ENCODE measurements around the gene CPA2. TPM values are rescaled to one million over a fixed set of nuclear protein-coding genes. Genes with fewer than 3 reads are reported as not detected.
"Not testable (repeated sequence)": the region's sequence is repeated elsewhere in the genome, so short reads cannot be mapped to it uniquely, and the experiment has no call there.

CPA2 gene
- total and polyA plus RNA-seq, 2 experiments from 2014 or later: 0.39 to 0.71 TPM

DNA sequence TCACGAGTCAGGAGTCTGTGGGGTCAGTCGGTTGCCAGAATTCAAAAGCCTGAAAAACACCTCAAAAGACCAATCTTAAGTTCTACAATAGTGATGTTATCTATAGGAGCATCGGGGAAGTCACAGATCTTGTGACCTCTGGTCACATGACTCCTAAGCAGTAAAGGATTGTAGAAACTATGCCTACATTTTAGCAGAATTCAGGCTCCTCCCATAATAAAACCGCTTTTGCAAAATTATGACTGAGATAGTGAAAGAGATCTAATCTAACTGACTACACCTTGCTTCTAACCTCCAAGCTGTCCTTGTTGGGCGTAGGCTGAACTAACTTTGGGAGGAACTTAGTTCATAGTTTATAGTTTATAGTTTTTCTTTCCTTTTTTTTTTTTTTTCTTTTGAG is 42.5 kb upstream of the CPA2 start:
- Histone ChIP-seq H3K27ac (no peak overlapping the region), H3K36me3 (no peaks in the 10 kb centered on the region), H3K4me1 (ENCODE audit: low read depth) (peaks cover 18% of the 10 kb centered on the region), H3K4me3 (no peak overlapping the region), H3K9me3 (ENCODE audit: low read depth) (no peaks in the 10 kb centered on the region), H3K27me3 (peaks cover 12% of the 10 kb centered on the region)
- TF ChIP-seq, protein P1, sequence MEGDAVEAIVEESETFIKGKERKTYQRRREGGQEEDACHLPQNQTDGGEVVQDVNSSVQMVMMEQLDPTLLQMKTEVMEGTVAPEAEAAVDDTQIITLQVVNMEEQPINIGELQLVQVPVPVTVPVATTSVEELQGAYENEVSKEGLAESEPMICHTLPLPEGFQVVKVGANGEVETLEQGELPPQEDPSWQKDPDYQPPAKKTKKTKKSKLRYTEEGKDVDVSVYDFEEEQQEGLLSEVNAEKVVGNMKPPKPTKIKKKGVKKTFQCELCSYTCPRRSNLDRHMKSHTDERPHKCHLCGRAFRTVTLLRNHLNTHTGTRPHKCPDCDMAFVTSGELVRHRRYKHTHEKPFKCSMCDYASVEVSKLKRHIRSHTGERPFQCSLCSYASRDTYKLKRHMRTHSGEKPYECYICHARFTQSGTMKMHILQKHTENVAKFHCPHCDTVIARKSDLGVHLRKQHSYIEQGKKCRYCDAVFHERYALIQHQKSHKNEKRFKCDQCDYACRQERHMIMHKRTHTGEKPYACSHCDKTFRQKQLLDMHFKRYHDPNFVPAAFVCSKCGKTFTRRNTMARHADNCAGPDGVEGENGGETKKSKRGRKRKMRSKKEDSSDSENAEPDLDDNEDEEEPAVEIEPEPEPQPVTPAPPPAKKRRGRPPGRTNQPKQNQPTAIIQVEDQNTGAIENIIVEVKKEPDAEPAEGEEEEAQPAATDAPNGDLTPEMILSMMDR (IDR thresholded peaks at IDR 0.05; ENCODE audit: low read depth, low read length): no peak
- DNase-seq (ENCODE audit: low read depth in 1 of 2, low spot score in 1 of 2): no peak

DNA sequence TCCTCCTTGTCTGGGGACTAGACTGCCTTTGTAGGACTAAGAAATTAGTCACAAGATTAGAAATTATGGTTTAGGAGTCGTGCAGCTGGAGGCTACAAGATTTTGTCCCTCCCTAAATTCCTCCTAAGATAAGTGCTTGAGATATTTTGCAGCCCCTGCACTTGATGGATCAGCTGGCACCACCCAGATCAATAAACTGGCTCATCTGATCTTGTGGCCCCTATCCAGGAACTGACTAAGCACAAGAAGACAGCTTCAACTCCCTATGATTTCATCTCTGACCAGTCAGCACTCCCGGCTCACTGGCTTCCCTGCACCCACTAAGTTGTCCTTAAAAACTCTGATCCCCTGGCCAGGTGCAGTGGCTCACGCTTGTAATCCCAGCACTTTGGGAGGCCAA is 41.7 kb upstream of the CPA2 start:
- peaks cover 22% of the 10 kb centered on the region for H3K4me1 ChIP-seq (ENCODE audit: low read depth)
- not testable (repeated sequence) for H3K36me3 ChIP-seq; H3K27me3 ChIP-seq; H3K27ac ChIP-seq; H3K9me3 ChIP-seq (ENCODE audit: low read depth); H3K4me3 ChIP-seq
- peak in 1 of 2 donors; percentile 9 for DNase-seq (ENCODE audit: low read depth in 1 of 2, low spot score in 1 of 2)

DNA sequence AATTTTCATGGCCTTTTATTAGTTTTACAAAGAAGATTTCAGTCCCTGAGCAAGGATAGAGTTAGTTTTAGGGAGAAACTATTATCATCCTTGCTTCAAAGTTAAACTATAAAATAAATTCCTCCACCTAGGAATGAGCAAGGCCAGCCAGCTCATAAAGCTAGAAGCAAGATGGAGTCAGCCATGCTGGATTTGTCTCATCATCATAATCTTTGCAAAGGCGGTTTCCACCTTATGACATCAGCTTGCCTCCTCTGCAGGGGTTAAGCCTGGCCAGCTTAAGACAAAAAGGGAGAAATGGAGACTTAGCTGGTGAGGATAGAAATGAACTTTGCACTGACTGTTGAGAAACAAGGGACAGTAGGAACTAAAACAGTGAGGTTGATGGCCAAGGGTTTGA is 40.3 kb upstream of the CPA2 start:
- no peaks in the 10 kb centered on the region for H3K36me3 ChIP-seq
- DNase-seq (ENCODE audit: low read depth in 1 of 2, low spot score in 1 of 2): no peak
- no peak overlapping the region for H3K4me3 ChIP-seq
- no peaks in the 10 kb centered on the region for H3K9me3 ChIP-seq (ENCODE audit: low read depth)
- H3K27ac ChIP-seq: no peak overlapping the region
- TF ChIP-seq, protein P1 (IDR thresholded peaks at IDR 0.05; ENCODE audit: low read depth, low read length): no peak
- H3K4me1 ChIP-seq (ENCODE audit: low read depth): peaks cover 22% of the 10 kb centered on the region
- H3K27me3 ChIP-seq: no peaks in the 10 kb centered on the region

DNA sequence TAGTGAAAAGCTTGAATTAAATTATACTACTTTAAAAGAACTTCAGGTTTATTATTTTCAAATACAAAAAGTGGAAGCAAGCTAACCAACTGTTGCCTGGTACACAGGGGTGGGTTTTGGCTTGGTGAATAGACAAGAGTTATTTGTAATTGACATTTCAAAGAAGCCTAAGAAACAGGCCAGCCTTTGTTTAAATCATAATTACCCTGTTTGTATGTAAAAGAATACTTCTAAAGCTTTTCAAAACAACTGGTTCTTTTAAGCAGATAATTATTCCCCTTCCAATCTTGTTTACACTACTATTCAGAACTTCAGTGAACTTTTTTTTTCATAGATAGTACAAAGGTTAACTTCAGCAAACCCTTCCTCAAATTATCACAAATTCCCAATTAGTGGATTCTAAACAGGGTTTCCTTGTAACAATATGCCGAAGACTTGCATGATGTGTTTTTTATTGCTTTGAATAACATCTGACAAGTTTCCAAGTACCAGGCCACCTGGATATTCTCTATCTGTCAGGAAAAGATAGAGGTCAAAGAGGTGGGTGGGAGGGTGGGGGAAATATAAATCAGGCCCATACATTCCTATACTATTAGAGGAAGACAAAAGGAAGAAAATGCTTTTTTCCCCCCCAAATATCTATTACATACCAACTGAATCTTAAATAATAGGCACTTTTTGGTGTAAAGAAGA is 38.6 kb upstream of the CPA2 start:
- Histone ChIP-seq H3K4me1 (ENCODE audit: low read depth) (peaks cover 22% of the 10 kb centered on the region), H3K4me3 (no peak overlapping the region), H3K27ac (peak overlapping the region; percentile 81), H3K27me3 (peaks cover 4% of the 10 kb centered on the region), H3K9me3 (ENCODE audit: low read depth) (no peaks in the 10 kb centered on the region), H3K36me3 (no peaks in the 10 kb centered on the region)
- TF ChIP-seq, protein P1 (IDR thresholded peaks at IDR 0.05; ENCODE audit: low read depth, low read length): no peak
- peak in 1 of 2 donors; percentile 68 for DNase-seq (ENCODE audit: low read depth in 1 of 2, low spot score in 1 of 2)

DNA sequence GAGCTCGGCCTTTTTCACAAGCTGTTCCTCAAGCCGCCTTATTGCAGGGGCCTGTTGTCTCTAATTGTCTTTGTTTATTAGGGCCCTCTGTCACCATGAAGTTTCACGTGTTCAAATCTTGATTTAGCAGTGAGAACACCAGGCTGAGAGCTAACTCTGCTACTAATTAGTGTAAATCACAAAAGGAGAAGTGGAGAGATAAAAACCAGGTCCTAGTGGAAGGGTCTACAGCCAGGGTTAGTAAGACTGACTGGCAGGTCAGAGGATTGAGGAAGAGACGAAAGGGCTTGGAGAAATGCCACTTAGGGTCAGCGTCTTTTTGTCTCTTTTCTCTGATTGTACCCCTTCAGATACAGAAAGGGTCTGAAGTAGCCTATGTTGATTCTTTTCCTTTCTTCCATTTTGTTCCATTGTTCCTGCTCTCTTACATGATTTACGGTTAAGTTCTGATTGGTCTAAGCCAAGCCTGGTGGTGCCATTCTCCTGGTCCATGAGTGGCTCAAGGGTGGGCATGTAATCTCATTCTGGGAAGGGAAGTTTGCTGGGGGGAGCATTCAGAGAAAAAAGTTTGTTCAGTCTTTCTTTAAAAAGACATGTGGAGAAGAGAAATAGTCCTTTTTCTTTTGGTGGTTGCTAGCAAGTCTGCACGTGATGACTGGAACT is 37.7 kb upstream of the CPA2 start:
- DNase-seq (ENCODE audit: low read depth in 1 of 2, low spot score in 1 of 2): peak in 1 of 2 donors; percentile 18
- no peak overlapping the region for H3K4me3 ChIP-seq
- peaks cover 4% of the 10 kb centered on the region for H3K27me3 ChIP-seq
- peaks cover 23% of the 10 kb centered on the region for H3K4me1 ChIP-seq (ENCODE audit: low read depth)
- H3K9me3 ChIP-seq (ENCODE audit: low read depth): no peaks in the 10 kb centered on the region
- TF ChIP-seq, protein P1 (IDR thresholded peaks at IDR 0.05; ENCODE audit: low read depth, low read length): no peak
- H3K36me3 ChIP-seq: no peaks in the 10 kb centered on the region
- peak overlapping the region; percentile 81 for H3K27ac ChIP-seq

DNA sequence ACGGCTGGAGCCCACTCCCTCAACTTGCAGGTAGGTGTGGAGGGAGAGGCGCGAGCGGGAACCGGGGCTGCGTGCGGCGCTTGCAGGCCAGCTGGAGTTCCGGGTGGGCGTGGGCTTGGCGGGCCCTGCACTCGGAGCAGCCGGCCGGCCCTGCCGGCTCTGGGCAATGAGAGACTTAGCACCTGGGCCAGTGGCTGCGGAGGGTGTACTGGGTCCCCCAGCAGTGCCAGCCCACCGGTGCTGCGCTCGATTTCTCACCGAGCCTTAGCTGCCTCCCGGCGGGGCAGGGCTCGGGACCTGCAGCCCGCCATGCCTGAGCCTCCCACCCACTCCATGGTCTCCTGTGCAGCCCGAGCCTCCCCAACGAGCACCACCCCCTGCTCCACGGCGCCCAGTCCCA is 36.7 kb upstream of the CPA2 start:
- peaks cover 24% of the 10 kb centered on the region for H3K4me1 ChIP-seq (ENCODE audit: low read depth)
- not testable (repeated sequence) for DNase-seq (ENCODE audit: low read depth in 1 of 2, low spot score in 1 of 2); H3K27me3 ChIP-seq; H3K36me3 ChIP-seq; H3K27ac ChIP-seq; H3K9me3 ChIP-seq (ENCODE audit: low read depth); H3K4me3 ChIP-seq

All from cardiac muscle cell (in vitro differentiated cells and primary cell).